ENCODE data around the gene TCOF1. TPM values are rescaled to one million over a fixed set of nuclear protein-coding genes. Genes with fewer than 3 reads are reported as not detected.
A peak's percentile ranks its signal among the peaks of the same experiment; 100 is the strongest.

TCOF1 gene
- total RNA-seq, 2 donors from 2014 or later = 23.4 to 47.0 TPM

DNA sequence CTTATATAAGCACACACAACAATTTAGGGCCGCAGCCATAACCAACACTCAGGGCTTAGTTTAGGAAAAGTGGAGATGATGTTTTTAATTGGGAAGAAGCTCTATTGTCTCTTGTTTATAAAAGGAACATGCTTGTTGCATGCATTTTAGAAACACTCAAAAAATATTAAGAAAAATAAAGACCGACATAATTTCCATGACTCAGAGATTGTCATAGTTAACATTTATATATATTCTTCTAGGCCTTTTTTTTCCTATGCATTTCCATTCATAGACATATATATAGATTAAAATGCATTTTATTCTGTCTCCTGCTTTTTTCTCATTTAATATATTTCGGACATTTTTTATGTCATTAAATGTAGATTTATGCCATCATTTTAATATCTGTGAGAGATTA lies 41.2 kb upstream of the TCOF1 start:
- Histone ChIP-seq H3K4me3 (no peak overlapping the region), H3K9me3 (no peaks in the 10 kb centered on the region), H3K36me3 (no peaks in the 10 kb centered on the region), H3K4me1 (ENCODE audit: control insufficient read depth in 1 of 2, low read depth in 2 of 2) (no peaks in the 10 kb centered on the region), H3K27ac (no peak overlapping the region), H3K27me3 (replicated peaks; ENCODE audit: insufficient read depth) (no peaks in the 10 kb centered on the region)
- DNase-seq (ENCODE audit: low spot score) (no peak), ATAC-seq (ENCODE audit: insufficient number of reproducible peaks, low FRiP score, low read depth) (no peak)
- TF ChIP-seq, protein P1, sequence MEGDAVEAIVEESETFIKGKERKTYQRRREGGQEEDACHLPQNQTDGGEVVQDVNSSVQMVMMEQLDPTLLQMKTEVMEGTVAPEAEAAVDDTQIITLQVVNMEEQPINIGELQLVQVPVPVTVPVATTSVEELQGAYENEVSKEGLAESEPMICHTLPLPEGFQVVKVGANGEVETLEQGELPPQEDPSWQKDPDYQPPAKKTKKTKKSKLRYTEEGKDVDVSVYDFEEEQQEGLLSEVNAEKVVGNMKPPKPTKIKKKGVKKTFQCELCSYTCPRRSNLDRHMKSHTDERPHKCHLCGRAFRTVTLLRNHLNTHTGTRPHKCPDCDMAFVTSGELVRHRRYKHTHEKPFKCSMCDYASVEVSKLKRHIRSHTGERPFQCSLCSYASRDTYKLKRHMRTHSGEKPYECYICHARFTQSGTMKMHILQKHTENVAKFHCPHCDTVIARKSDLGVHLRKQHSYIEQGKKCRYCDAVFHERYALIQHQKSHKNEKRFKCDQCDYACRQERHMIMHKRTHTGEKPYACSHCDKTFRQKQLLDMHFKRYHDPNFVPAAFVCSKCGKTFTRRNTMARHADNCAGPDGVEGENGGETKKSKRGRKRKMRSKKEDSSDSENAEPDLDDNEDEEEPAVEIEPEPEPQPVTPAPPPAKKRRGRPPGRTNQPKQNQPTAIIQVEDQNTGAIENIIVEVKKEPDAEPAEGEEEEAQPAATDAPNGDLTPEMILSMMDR (IDR thresholded peaks at IDR 0.05) = no peak

DNA sequence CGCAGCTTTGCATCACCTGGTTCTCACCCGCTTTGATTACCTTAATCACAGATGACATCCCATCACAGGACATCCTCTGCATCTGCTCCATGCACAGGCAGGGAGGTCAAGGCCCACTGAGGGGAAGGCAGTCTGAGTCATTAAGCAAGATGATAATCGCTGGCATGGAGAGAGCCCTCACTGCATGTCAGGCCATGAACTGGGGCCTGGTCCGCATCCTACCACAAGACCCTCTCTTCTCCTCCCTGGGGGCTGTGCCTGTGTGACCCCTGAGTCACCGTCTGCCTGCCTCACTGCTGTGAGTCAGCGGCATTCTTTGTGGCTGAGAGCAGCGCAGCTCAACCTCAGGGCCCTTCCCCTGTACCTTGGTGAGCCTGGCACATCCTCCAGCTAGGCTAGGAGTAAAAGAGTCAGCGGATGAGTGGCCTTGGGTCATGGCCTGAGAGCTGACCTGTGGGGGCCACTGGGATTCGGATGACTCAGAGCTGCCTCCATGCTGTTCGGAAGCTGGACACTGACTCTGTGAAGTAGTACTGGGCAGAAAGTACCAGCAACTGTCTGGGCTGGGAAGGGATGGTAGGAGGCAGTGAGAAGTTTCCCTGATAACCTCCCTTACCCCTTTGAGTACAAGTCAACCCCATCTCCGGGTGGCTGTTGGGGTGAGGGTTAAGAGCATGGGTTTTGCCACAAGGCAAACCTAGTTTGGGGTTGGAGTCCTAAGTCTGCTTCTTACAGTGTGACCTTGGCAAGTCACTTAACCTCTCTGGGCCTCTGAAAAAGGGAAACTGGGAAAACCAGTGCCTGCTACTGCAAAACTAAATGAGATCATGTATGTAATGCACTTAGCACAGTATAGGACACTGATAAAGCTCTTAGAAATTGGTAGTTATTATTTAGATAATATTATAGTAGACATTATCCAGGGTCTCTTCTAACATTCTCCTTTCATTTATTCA lies 40.2 kb upstream of the TCOF1 start:
- H3K36me3 ChIP-seq = no peaks in the 10 kb centered on the region
- ATAC-seq (ENCODE audit: insufficient number of reproducible peaks, low FRiP score, low read depth) (no peak), DNase-seq (ENCODE audit: low spot score) (no peak)
- no peaks in the 10 kb centered on the region for H3K27me3 ChIP-seq (replicated peaks; ENCODE audit: insufficient read depth)
- TF ChIP-seq, protein P1 (IDR thresholded peaks at IDR 0.05) = no peak
- no peaks in the 10 kb centered on the region for H3K4me1 ChIP-seq (ENCODE audit: control insufficient read depth in 1 of 2, low read depth in 2 of 2)
- H3K4me3 ChIP-seq = no peak overlapping the region
- no peak overlapping the region for H3K27ac ChIP-seq
- H3K9me3 ChIP-seq = no peaks in the 10 kb centered on the region

DNA sequence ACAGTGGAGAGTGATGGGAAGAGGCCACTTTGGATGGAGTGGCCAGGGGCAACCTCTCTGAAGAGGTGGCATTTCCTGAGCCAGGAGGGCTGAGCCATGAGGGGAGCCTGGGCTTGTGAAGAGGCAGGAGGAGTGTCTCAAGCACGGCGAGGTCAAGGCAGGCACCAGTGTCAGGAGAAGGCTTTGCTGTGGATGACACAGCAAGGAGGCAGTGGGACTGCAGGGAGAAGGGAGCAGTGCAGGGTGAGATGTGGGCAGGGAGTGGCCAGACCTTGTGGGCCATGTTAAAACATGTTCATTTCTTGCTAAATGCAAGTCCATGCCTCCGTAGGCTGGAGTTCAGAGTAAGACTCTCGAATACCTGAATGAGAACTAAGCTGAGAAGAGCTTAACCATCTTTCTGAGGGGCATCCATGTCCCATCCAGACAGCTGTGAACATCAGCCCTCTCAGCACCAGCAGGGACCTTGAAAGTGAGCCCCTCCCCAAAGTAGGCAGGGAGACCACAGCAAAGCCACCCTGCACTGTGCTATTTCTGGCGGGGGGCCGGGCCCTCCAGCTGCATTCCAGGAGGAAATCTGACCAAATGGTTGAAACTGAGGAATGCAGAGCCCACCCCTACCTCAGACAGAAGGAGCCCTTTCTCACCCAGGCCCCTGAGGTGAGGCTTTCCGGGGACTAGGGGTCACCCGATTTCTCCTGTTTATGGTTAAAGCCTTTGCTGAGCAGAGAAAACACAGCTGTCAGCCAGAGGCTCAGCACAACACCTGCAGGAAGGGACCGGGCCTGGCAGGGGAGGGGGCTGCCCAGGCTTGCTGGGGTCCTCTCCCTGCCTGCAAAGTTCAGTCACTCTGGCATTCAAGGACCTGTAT lies 38.6 kb upstream of the TCOF1 start:
- no peaks in the 10 kb centered on the region for H3K27me3 ChIP-seq (replicated peaks; ENCODE audit: insufficient read depth)
- H3K4me3 ChIP-seq = no peak overlapping the region
- H3K9me3 ChIP-seq = no peaks in the 10 kb centered on the region
- ATAC-seq (ENCODE audit: insufficient number of reproducible peaks, low FRiP score, low read depth) = no peak
- H3K36me3 ChIP-seq = no peaks in the 10 kb centered on the region
- no peak for DNase-seq (ENCODE audit: low spot score)
- H3K4me1 ChIP-seq (ENCODE audit: control insufficient read depth in 1 of 2, low read depth in 2 of 2) = no peaks in the 10 kb centered on the region
- TF ChIP-seq, protein P1 (IDR thresholded peaks at IDR 0.05) = no peak
- no peak overlapping the region for H3K27ac ChIP-seq

DNA sequence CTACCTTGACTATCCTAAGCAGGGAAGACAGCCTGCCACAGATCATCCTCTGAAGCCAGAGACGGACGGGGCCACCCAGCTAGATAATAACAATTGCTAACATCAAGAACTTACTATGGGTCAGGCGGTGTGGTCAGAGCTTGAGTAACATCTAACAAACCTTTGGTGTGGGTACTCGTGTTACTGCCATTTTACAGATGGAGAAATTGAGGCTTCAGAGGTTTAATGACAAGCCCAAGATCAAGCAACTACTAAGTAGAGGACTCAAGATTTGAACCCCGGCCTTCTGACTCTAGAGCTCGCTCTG lies 38.1 kb upstream of the TCOF1 start:
- Histone ChIP-seq H3K4me3 (no peak overlapping the region), H3K36me3 (no peaks in the 10 kb centered on the region), H3K9me3 (no peaks in the 10 kb centered on the region), H3K4me1 (ENCODE audit: control insufficient read depth in 1 of 2, low read depth in 2 of 2) (no peaks in the 10 kb centered on the region), H3K27ac (no peak overlapping the region), H3K27me3 (replicated peaks; ENCODE audit: insufficient read depth) (no peaks in the 10 kb centered on the region)
- TF ChIP-seq, protein P1 (IDR thresholded peaks at IDR 0.05) = no peak
- no peak for ATAC-seq (ENCODE audit: insufficient number of reproducible peaks, low FRiP score, low read depth)
- no peak for DNase-seq (ENCODE audit: low spot score)

DNA sequence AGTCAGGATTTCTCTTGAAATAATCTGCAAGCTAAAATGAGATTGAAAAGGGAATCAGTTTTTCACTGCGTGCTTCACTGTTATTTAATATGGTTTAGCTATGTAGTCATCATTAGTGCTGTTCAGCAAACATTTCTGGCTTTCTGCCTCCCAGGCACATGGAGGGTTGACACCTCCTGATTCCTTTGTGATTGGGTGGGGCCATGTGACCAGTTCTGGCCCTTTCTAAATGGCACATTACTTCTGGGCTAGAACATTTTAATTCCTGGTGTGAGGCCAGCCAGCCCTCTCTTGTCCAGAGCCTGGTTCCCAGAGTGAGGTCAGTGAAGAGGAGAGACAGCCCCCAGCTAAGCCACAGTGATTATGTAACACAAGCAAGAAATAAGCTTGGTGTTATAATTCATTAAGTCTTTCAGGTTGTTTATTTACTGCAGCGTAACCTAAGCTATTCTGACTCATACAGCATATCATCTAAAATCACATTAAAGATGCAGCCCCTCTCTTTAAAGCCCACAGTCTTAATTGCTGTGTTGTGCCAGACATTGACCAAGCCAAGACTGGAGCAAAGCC lies 37.4 kb upstream of the TCOF1 start:
- Histone ChIP-seq H3K4me1 (ENCODE audit: control insufficient read depth in 1 of 2, low read depth in 2 of 2) (no peaks in the 10 kb centered on the region), H3K4me3 (no peak overlapping the region), H3K9me3 (no peaks in the 10 kb centered on the region), H3K36me3 (no peaks in the 10 kb centered on the region), H3K27ac (no peak overlapping the region), H3K27me3 (replicated peaks; ENCODE audit: insufficient read depth) (no peaks in the 10 kb centered on the region)
- DNase-seq (ENCODE audit: low spot score) (peak; percentile 28), ATAC-seq (ENCODE audit: insufficient number of reproducible peaks, low FRiP score, low read depth) (no peak)
- TF ChIP-seq, protein P1 (IDR thresholded peaks at IDR 0.05) = no peak

Measured in thoracic aorta (tissue), 2 donors.